Cardiac muscle cell (in vitro differentiated cells and primary cell): ENCODE measurements around the gene CD27. TPM values are rescaled to one million over a fixed set of nuclear protein-coding genes. Genes with fewer than 3 reads are reported as not detected.

Source experiments
- DNase-seq, 2 donors: peaks; one replicate each; pipeline versions ENCODE4 v3.0.0 to v3.0.0-alpha.2; 2010 to 2017; ENCODE audit warnings: low read depth in 1 of 2, low spot score in 1 of 2
- H3K27ac ChIP-seq: fragments of 200-600 bp; sonication (generic); 2 replicates; pipeline ENCODE4 v1.5.1; 2016
- H3K27me3 ChIP-seq: fragments of 200-600 bp; sonication (generic); 2 replicates; pipeline ENCODE4 v1.6.0; 2016; ENCODE audit warnings: control low read depth
- H3K36me3 ChIP-seq: fragments of 200-600 bp; sonication (generic); 2 replicates; pipeline ENCODE4 v1.5.1; 2016; ENCODE audit warnings: control low read depth
- H3K4me1 ChIP-seq: fragments of 200-600 bp; sonication (generic); 2 replicates; pipeline ENCODE4 v1.8.1; 2017; ENCODE audit warnings: low read depth, mild to moderate bottlenecking, mixed run types
- H3K4me3 ChIP-seq: fragments of 200-600 bp; sonication (generic); 2 replicates; pipeline ENCODE4 v1.5.1; 2016; ENCODE audit warnings: mild to moderate bottlenecking
- H3K9me3 ChIP-seq: fragments of 200-600 bp; sonication (generic); 2 replicates; pipeline ENCODE4 v1.5.1; 2017; ENCODE audit warnings: low read depth, mild to moderate bottlenecking, control low read depth
- CTCF ChIP-seq: IDR thresholded peaks from 2 replicates; pipeline ENCODE4 v1.5.1; 2012; ENCODE audit warnings: low read depth, mild to moderate bottlenecking, low read length
- polyA plus RNA-seq: library from polyadenylated mRNA; unstranded; fragments of >200 nt; fragmentation: Nextera tagmentation; extraction: Ambion mirVana; gene quantifications from 2 replicates; pipeline ENCODE4 v1.2.1, GENCODE V29; 2016
- total RNA-seq: library from RNA; depleted of rRNA; stranded (reverse); fragments of >200 nt; gene quantifications from 2 replicates; pipeline ENCODE4 v1.2.3, GENCODE V29; 2016

The CD27 gene
- total and polyA plus RNA-seq, 2 experiments from 2014 or later, result 0.32 TPM; not detected in 1

DNA sequence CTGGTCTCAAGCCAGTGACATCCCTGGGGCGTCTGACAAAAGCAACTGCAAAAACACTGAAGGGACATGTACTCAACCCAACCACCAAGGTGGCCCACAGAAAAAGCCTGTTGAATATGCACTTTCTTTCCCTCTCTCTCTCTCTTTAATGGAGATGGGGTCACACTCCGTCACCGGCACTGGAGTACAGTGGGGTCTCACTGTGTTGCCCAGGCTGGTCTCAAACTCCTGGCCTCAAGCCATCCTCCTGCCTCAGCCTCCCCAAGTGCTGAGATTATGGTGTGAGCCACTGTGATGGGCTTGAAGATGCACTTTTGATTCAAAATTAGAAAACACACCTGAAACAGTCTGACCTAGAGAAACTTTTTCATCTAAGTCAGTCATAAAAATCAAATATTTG lies 7.2 kb upstream of the CD27 start:
- Histone ChIP-seq H3K27ac (no peak overlapping the region), H3K4me3 (no peak overlapping the region), H3K4me1 (no peaks in the 10 kb centered on the region), H3K36me3 (no peaks in the 10 kb centered on the region), H3K27me3 (no peaks in the 10 kb centered on the region), H3K9me3 (no peaks in the 10 kb centered on the region)
- no peak for TF ChIP-seq CTCF
- DNase-seq, result no peak

DNA sequence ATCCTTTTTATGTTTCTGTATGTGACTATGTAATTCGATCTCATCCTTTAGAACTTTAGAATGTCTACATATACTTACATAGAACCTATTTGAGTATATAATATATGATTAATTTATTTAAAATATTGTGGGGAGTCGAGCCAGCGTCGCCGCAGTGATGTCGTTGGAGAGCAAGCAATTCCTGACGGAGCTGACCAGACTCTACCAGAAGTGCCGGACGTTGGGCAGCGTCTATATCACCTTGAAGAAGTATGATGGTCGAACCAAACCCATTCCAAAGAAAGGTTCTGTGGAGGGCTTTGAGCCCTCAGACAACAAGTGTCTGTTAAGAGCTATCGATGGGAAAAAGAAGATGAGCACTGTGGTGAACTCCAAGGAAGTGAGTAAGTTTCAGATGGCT lies 6.4 kb upstream of the CD27 start:
- Histone ChIP-seq H3K27ac (no peak overlapping the region), H3K36me3 (no peaks in the 10 kb centered on the region), H3K27me3 (no peaks in the 10 kb centered on the region), H3K9me3 (no peaks in the 10 kb centered on the region), H3K4me3 (no peak overlapping the region), H3K4me1 (no peaks in the 10 kb centered on the region)
- TF ChIP-seq CTCF, result no peak
- no peak for DNase-seq

GRCh38 chr12:6440391-6440790 lies 4.4 kb upstream of the CD27 start:
- Histone ChIP-seq H3K9me3 (no peaks in the 10 kb centered on the region), H3K36me3 (no peaks in the 10 kb centered on the region), H3K27ac (no peak overlapping the region), H3K4me3 (no peak overlapping the region), H3K4me1 (no peaks in the 10 kb centered on the region), H3K27me3 (no peaks in the 10 kb centered on the region)
- DNase-seq, result no peak
- TF ChIP-seq CTCF, result no peak

DNA sequence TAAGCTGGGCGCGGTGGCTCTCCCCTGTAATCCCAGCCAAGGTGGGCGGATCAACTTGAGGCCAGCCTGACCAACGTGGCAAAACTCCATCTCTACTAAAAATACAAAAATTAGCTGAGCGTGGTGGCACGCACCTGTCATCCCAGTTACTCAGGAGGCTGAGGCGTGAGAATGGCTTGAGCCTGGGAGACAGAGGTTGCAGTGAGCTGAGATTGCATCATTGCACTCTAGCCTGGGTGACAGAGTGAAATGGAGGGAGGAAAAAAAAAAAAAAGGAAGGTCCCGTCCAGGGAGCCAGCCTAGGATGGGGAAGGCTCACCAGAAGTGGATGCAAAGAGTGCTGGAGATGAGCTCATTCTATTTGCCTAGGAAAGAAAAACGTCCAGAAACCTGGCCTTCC lies 1.9 kb upstream of the CD27 start:
- no peaks in the 10 kb centered on the region for H3K9me3 ChIP-seq
- DNase-seq, result no peak
- no peaks in the 10 kb centered on the region for H3K4me1 ChIP-seq
- no peak overlapping the region for H3K27ac ChIP-seq
- no peaks in the 10 kb centered on the region for H3K36me3 ChIP-seq
- TF ChIP-seq CTCF, result no peak
- H3K27me3 ChIP-seq, result no peaks in the 10 kb centered on the region
- no peak overlapping the region for H3K4me3 ChIP-seq

GRCh38 chr12:6443361-6443983 lies 1.3 kb upstream of the CD27 start:
- Histone ChIP-seq H3K27ac (no peak overlapping the region), H3K4me3 (no peak overlapping the region), H3K36me3 (no peaks in the 10 kb centered on the region), H3K4me1 (no peaks in the 10 kb centered on the region), H3K27me3 (no peaks in the 10 kb centered on the region), H3K9me3 (no peaks in the 10 kb centered on the region)
- no peak for DNase-seq
- no peak for TF ChIP-seq CTCF

GRCh38 chr12:6444031-6444430 lies 724 bp upstream of the CD27 start:
- no peaks in the 10 kb centered on the region for H3K36me3 ChIP-seq
- H3K9me3 ChIP-seq, result no peaks in the 10 kb centered on the region
- H3K27me3 ChIP-seq, result no peaks in the 10 kb centered on the region
- no peaks in the 10 kb centered on the region for H3K4me1 ChIP-seq
- H3K4me3 ChIP-seq, result no peak overlapping the region
- DNase-seq, result no peak
- no peak for TF ChIP-seq CTCF
- no peak overlapping the region for H3K27ac ChIP-seq
